PC-9 (cell line): ENCODE results near the gene ZBTB7C. TPM values are rescaled to one million over a fixed set of nuclear protein-coding genes. Genes with fewer than 3 reads are reported as not detected.
A peak's percentile ranks its signal among the peaks of the same experiment; 100 is the strongest.

Source experiments
- BruUV-seq: library from RNA; stranded (reverse); fragments of 400-500 nt; replicated peaks from 2 replicates; lab custom pipeline; 2021; lab: Mats Ljungman, UMichigan
- CTCF ChIA-PET: fragments of 300-600 bp; sonication (Branson Sonifier 250); formaldehyde crosslinking; loops from one replicate; lab custom pipeline; 2022; ENCODE audit warnings: antibody characterized with exemption; lab: Charles Lee
- POLR2A ChIA-PET: fragments of 300-600 bp; sonication (Branson Sonifier 250); formaldehyde crosslinking; loops from one replicate; lab custom pipeline; 2022; ENCODE audit warnings: antibody characterized with exemption; ENCODE audit not compliant: unreplicated experiment; lab: Charles Lee
- DNase-seq, 2 experiments: peaks; one replicate each; pipeline versions ENCODE4 v3.0.0 to v3.0.0-alpha.2; 2015 to 2022; ENCODE audit warnings: mixed read lengths in 1 of 2
- H2AFZ ChIP-seq: fragments of 200-600 bp; sonication (generic); 2 replicates; pipeline ENCODE4 v1.8.1; 2017; ENCODE audit warnings: antibody characterized with exemption
- H3F3A ChIP-seq: fragments of 200-600 bp; sonication (generic); 2 replicates; pipeline ENCODE4 v1.8.1; 2017; ENCODE audit warnings: antibody characterized with exemption, mild to moderate bottlenecking, low read depth; ENCODE audit not compliant: insufficient read depth
- H3K27ac ChIP-seq: fragments of 200-600 bp; sonication (generic); 2 replicates; pipeline ENCODE4 v1.6.1; 2016; ENCODE audit warnings: mixed run types
- H3K27me3 ChIP-seq: fragments of 200-600 bp; sonication (generic); 2 replicates; pipeline ENCODE4 v1.6.1; 2016; ENCODE audit warnings: low read depth, mixed run types; ENCODE audit not compliant: insufficient read depth
- H3K36me3 ChIP-seq: fragments of 200-600 bp; sonication (generic); 2 replicates; pipeline ENCODE4 v1.6.1; 2016; ENCODE audit warnings: low read depth, mixed run types
- H3K4me1 ChIP-seq: fragments of 200-600 bp; sonication (generic); replicated peaks from 2 replicates; pipeline ENCODE4 v1.6.1; 2016; ENCODE audit warnings: mixed run types; ENCODE audit not compliant: insufficient read depth
- H3K4me2 ChIP-seq: fragments of 200-600 bp; sonication (generic); 2 replicates; pipeline ENCODE4 v1.6.1; 2017; ENCODE audit warnings: mixed run types
- H3K4me3 ChIP-seq: fragments of 200-600 bp; sonication (generic); 2 replicates; pipeline ENCODE4 v1.6.1; 2016; ENCODE audit warnings: mixed run types
- H3K79me2 ChIP-seq: fragments of 200-600 bp; sonication (generic); 2 replicates; pipeline ENCODE4 v1.6.1; 2017; ENCODE audit warnings: low read depth, mixed run types
- H3K9me2 ChIP-seq: fragments of 200-600 bp; sonication (generic); 2 replicates; pipeline ENCODE4 v1.8.1; 2017; ENCODE audit warnings: mild to moderate bottlenecking; ENCODE audit not compliant: insufficient read depth
- H3K9me3 ChIP-seq: fragments of 200-600 bp; sonication (generic); 2 replicates; pipeline ENCODE4 v1.8.1; 2016; ENCODE audit warnings: low read depth; ENCODE audit not compliant: insufficient read depth
- H4K20me1 ChIP-seq: fragments of 200-600 bp; sonication (generic); 2 replicates; pipeline ENCODE4 v1.8.1; 2017; ENCODE audit not compliant: insufficient read depth
- CTCF ChIP-seq: fragments of 200-600 bp; sonication (generic); conservative IDR thresholded peaks from 2 replicates; pipeline ENCODE4 v1.6.1; 2017; ENCODE audit warnings: mixed run types, antibody characterized with exemption, mild to moderate bottlenecking, moderate library complexity
- EZH2 ChIP-seq: fragments of 200-600 bp; sonication (generic); IDR thresholded peaks from 2 replicates; pipeline ENCODE4 v1.8.0; 2017; ENCODE audit warnings: antibody characterized with exemption, low read depth
- intact Hi-C: fragments of 100-400 bp; cut with micrococcal nuclease; formaldehyde crosslinking; loops from one replicate; pipeline ENCODE4 v1.10.0; 2022; ENCODE audit not compliant: unreplicated experiment
- total RNA-seq: library from RNA; stranded (reverse); gene quantifications from 2 replicates; pipeline ENCODE4 v1.2.3, GENCODE V29; 2021

The ZBTB7C gene
- total RNA-seq, 1 experiment from 2014 or later = not detected

DNA sequence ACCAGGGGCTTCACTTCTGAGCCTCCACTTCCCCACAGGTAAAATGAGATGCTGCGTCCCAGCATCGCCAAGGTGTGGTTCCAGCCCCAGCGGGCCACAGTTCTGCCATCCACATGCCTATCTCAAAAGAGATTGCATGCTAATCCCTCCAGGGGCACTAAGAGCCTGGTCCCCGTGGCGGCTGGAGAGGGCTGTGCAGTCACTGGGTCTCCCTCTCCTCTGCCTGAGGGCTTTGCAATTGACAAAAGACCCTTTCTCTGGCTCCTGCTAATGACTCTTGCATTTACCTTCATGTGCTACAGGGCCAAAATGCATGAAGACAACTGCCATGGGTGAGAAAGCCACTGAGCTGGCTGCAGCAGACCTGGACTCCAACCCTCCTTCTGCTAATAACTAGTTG, 18.5 kb downstream of the ZBTB7C start:
- TF ChIP-seq CTCF (no peak), EZH2 (no peak)
- Histone ChIP-seq H3K79me2 (no peaks in the 10 kb centered on the region), H3K9me3 (no peaks in the 10 kb centered on the region), H3K4me3 (no peak overlapping the region), H3F3A (peaks cover 28% of the 10 kb centered on the region), H3K27me3 (no peaks in the 10 kb centered on the region), H3K9me2 (no peaks in the 10 kb centered on the region), H3K36me3 (no peaks in the 10 kb centered on the region), H3K27ac (no peak overlapping the region), H3K4me1 (peaks cover 33% of the 10 kb centered on the region), H3K4me2 (no peak overlapping the region), H4K20me1 (no peaks in the 10 kb centered on the region), H2AFZ (no peak overlapping the region)
- ChIA-PET CTCF (no interaction called here), POLR2A (no interaction called here)
- no TSS peak for BruUV-seq
- intact Hi-C loops = no loop called here
- DNase-seq = no peak

DNA sequence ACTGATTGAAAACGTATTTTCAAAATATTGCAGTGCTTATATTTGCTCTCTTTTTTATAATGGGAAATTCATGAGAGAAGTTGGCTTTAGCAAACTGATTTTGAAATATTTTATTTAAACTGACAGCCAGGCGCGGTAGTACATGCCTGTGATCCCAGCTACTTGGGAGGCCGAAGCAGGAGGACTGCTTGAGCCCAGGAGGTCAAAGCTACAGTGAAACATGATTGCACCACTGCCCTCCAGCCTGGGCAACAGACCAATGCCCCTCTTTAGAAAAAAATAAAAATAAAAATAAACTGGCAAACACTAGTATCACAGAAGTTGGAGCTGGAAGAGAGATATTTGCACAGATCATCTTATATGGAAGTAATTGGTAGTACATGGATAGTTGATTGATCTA, 20.7 kb downstream of the ZBTB7C start:
- H3K4me2 ChIP-seq = peak overlapping the region; percentile 65
- CTCF ChIA-PET = no interaction called here

GRCh38 chr18:48387300-48387699, 21.9 kb downstream of the ZBTB7C start:
- no TSS peak for BruUV-seq
- ChIA-PET CTCF (no interaction called here), POLR2A (no interaction called here)
- Histone ChIP-seq H3K9me2 (no peaks in the 10 kb centered on the region), H4K20me1 (no peaks in the 10 kb centered on the region), H3K27me3 (no peaks in the 10 kb centered on the region), H3K9me3 (no peaks in the 10 kb centered on the region), H3F3A (peaks cover 28% of the 10 kb centered on the region), H3K27ac (no peak overlapping the region), H2AFZ (no peak overlapping the region), H3K4me1 (peaks cover 33% of the 10 kb centered on the region), H3K4me2 (no peak overlapping the region), H3K79me2 (no peaks in the 10 kb centered on the region), H3K4me3 (no peak overlapping the region), H3K36me3 (no peaks in the 10 kb centered on the region)
- TF ChIP-seq EZH2 (no peak), CTCF (no peak)
- DNase-seq = no peak
- intact Hi-C loops = no loop called here

More for the DNA sequence above, 20.7 kb downstream of the ZBTB7C start:
- H3K9me2 ChIP-seq = no peaks in the 10 kb centered on the region
- H2AFZ ChIP-seq = no peak overlapping the region; the same call in 1 of the 2 replicates
- peak overlapping the region; percentile 68 for H3K27ac ChIP-seq
- H3K4me3 ChIP-seq = no peak overlapping the region
- intact Hi-C loops = no loop called here
- peaks cover 28% of the 10 kb centered on the region for H3F3A ChIP-seq
- H3K79me2 ChIP-seq = no peaks in the 10 kb centered on the region
- H3K27me3 ChIP-seq = no peaks in the 10 kb centered on the region
- no peaks in the 10 kb centered on the region for H3K36me3 ChIP-seq
- POLR2A ChIA-PET = no interaction called here
- BruUV-seq = no TSS peak
- no peaks in the 10 kb centered on the region for H4K20me1 ChIP-seq
- peaks cover 33% of the 10 kb centered on the region for H3K4me1 ChIP-seq
- no peak for DNase-seq
- no peaks in the 10 kb centered on the region for H3K9me3 ChIP-seq
- no peak for TF ChIP-seq EZH2
- TF ChIP-seq CTCF = no peak
